Measurements from ENCODE around the gene HRCT1. TPM values are rescaled to one million over a fixed set of nuclear protein-coding genes. Genes with fewer than 3 reads are reported as not detected.
A peak's percentile ranks its signal among the peaks of the same experiment; 100 is the strongest.

The HRCT1 gene
- total RNA-seq, 4 donors from 2014 or later = 0.59 to 10.1 (median 1.4) TPM; not detected in 1

DNA sequence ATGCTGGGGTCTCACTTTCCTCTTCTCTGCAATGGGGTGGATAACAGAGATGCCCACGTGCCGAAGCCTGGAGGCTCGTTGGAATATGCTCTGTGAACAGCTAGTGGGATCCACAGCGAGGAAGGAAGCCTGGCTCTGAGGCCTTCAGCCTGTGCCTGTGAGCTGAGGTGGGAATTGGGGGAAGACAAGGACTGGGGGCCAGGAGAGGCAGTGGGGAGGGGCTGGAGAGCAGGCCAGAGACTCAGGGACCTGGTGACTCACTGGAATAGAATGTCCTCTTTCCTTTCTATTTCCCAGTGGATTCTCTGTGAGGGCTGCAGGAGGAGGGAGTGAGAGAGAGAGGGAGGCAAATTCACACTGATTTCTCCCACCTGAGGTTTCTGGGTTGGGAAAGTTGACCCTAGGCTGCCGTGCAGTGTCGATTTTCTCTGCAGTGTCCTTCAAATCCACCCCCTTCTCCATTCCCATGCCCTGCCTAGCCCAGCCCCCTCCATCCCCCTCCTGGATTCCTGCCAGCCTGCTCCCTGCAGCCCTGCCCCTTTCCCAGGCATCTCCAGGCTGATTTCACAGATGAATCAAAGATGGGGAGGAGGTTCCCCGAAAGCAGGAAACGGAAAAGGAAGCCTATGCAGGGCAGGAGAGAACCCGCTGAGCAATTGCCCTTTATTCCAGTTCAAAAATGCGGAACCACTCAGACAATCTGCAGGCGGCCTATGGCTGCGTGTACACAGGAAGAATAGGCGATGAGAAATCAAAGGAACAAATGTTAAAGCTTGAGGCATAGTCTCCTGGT is 1.9 kb downstream of the HRCT1 start:
- intact Hi-C loops (cut with DNase I; ENCODE audit: low total_unique reads) = no loop called here
- TF ChIP-seq, protein P1, sequence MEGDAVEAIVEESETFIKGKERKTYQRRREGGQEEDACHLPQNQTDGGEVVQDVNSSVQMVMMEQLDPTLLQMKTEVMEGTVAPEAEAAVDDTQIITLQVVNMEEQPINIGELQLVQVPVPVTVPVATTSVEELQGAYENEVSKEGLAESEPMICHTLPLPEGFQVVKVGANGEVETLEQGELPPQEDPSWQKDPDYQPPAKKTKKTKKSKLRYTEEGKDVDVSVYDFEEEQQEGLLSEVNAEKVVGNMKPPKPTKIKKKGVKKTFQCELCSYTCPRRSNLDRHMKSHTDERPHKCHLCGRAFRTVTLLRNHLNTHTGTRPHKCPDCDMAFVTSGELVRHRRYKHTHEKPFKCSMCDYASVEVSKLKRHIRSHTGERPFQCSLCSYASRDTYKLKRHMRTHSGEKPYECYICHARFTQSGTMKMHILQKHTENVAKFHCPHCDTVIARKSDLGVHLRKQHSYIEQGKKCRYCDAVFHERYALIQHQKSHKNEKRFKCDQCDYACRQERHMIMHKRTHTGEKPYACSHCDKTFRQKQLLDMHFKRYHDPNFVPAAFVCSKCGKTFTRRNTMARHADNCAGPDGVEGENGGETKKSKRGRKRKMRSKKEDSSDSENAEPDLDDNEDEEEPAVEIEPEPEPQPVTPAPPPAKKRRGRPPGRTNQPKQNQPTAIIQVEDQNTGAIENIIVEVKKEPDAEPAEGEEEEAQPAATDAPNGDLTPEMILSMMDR (IDR thresholded peaks at IDR 0.05) = peak in 2 of 4 experiments; percentile 10 to 11
- TF ChIP-seq POLR2A (IDR thresholded peaks at IDR 0.05) = no peak
- H3K9me3 ChIP-seq = no peaks in the 10 kb centered on the region
- DNase-seq = peak; percentile 84 to 88
- no peaks in the 10 kb centered on the region for H3K27me3 ChIP-seq
- H3K27ac ChIP-seq = peak overlapping the region; percentile 94 to 95
- no peaks in the 10 kb centered on the region for H3K36me3 ChIP-seq
- H3K4me3 ChIP-seq = no peak overlapping the region
- H3K4me1 ChIP-seq = peaks cover 29 to 47% of the 10 kb centered on the region in 2 donors

DNA sequence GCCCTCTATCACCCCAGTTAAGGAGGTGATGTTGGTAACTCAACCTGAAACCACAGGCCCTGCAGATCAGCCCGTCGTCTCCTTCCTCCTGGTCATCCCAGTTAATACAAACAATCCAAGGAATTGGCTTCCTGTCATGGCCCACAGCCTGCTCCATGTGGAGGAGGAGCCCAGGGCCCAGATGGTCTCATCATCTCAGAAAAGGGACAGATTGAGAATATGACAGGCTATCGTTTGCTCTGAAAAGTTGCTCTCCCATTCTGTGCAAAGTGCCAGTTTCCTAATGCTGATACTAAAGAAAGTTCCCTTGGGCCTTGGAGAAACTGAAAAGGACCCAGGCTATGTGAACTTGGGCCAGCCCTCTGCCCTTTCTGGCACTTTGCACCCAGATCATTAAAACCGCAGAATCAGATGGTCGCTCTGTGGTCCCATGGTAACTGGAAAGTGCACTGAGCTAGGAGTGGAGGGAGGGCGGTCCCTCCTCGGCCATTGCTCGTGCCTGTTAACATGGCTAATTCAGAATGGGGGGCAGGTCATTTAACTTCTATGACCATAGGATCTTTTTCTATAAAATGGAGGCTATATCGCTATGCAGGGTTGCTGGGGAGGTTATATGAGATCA is 2.6 kb downstream of the HRCT1 start:
- no peak overlapping the region for H3K4me3 ChIP-seq
- H3K36me3 ChIP-seq = no peaks in the 10 kb centered on the region
- H3K27ac ChIP-seq = peak overlapping the region; percentile 94 to 95
- peak; percentile 56 to 57 for DNase-seq
- no peaks in the 10 kb centered on the region for H3K27me3 ChIP-seq
- TF ChIP-seq, protein P1 (IDR thresholded peaks at IDR 0.05) = no peak
- TF ChIP-seq POLR2A (IDR thresholded peaks at IDR 0.05) = no peak
- peaks cover 29 to 47% of the 10 kb centered on the region in 2 donors for H3K4me1 ChIP-seq
- intact Hi-C loops (cut with DNase I; ENCODE audit: low total_unique reads) = no loop called here
- H3K9me3 ChIP-seq = no peaks in the 10 kb centered on the region

DNA sequence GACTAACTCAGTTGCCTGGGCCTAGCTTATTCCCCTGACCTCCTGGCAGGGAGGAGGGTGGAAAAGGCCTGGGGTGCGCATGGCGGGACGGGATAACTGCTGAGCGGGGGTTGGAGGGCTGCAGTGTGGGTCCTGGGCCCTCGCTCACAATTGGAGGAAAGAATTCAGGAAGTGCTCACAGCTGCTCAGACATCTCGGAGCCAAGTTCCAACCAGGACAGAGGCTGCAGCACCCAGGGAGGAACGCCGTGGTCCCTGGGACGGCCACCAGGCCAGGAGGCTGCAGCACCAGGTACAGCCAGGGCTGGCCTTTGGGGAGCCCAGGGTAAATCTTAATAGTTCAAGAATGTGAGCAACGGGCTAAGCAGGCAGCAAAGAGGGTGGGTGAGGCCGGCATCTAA is 3.3 kb downstream of the HRCT1 start, which contains the start of gene SPAAR:
TSS of gene SPAAR (plus strand) at position 217 of the 400 bp plus-strand sequence. CDS start 974 bp downstream, outside the sequence.
- no peak for DNase-seq
- TF ChIP-seq POLR2A (IDR thresholded peaks at IDR 0.05) = no peak
- TF ChIP-seq, protein P1 (IDR thresholded peaks at IDR 0.05) = no peak
- H3K4me3 ChIP-seq = no peak within 1 kb of the TSS
- peak within 1 kb of the TSS; percentile 94 to 95 for H3K27ac ChIP-seq
- peaks cover 29 to 47% of the 10 kb centered on the region in 2 donors for H3K4me1 ChIP-seq
- no peaks in the 10 kb centered on the region for H3K36me3 ChIP-seq
- no peaks in the 10 kb centered on the region for H3K9me3 ChIP-seq
- intact Hi-C loops (cut with DNase I; ENCODE audit: low total_unique reads) = no loop called here
- H3K27me3 ChIP-seq = no peaks in the 10 kb centered on the region

DNA sequence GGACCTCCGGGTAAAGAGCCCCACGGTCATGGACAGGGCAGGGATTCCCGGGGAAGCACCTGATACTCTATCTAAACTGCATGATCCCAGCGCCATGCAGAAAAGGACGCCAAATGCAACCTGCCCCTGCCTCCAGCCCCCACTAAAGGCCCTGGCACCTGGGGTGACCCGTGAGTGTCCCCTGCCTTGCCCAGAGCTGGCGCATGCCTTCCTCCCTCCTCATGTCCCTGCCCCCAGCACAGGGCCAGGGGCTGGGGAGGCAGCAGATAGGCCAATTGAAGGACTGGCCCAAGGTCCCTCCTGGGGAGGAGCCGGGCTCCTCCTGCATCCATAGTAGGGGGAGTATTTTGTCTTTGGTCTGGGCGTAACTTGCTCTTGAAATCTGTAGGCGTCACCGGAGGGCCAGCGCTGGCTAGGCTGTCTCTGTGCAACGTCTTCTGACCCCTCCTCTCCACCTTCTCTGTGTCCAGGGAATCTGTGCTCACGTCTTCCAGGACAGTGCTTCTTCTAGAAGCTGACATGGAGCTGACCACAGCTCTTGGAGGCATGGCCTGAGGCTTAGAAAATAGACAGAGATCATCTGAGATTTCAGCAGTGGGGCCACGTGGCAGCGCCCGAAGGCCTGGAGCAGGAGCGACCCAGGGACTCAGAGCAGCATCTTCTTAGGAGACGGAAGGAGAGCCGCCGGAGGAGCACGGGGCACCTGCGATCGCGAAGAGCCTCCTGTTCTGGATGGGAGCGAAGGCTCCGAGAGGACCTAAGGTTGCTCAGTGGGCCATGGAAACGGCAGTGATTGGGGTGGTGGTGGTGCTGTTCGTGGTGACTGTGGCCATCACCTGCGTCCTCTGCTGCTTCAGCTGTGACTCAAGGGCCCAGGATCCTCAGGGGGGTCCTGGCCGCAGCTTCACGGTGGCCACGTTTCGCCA is 3.9 kb downstream of the HRCT1 start:
- TF ChIP-seq POLR2A (IDR thresholded peaks at IDR 0.05) = no peak
- TF ChIP-seq, protein P1 (IDR thresholded peaks at IDR 0.05) = no peak
- Histone ChIP-seq H3K9me3 (no peaks in the 10 kb centered on the region), H3K27ac (peak overlapping the region; percentile 94 to 95), H3K36me3 (no peaks in the 10 kb centered on the region), H3K4me1 (peaks cover 29 to 47% of the 10 kb centered on the region in 2 donors), H3K4me3 (no peak overlapping the region), H3K27me3 (no peaks in the 10 kb centered on the region)
- intact Hi-C loops (cut with DNase I; ENCODE audit: low total_unique reads) = no loop called here
- DNase-seq = no peak

Data from uterus (tissue), 4 donors.